HG02571 (cell line): ENCODE data around the gene TMEM187.

Source experiments
- ATAC-seq: cut with Tn5 transposase; IDR thresholded peaks from one replicate; pipeline ENCODE4 v1.9.1; 2021; ENCODE audit warnings: mild to moderate bottlenecking, moderate library complexity; ENCODE audit not compliant: unreplicated experiment

Gene TMEM187

GRCh38 chrX:153953892-153954557, 18.5 kb upstream of the TMEM187 start:
- no peak for ATAC-seq

- no peak for ATAC-seq
Measured at GRCh38 chrX:153954558-153955227, 17.9 kb upstream of the TMEM187 start.

DNA sequence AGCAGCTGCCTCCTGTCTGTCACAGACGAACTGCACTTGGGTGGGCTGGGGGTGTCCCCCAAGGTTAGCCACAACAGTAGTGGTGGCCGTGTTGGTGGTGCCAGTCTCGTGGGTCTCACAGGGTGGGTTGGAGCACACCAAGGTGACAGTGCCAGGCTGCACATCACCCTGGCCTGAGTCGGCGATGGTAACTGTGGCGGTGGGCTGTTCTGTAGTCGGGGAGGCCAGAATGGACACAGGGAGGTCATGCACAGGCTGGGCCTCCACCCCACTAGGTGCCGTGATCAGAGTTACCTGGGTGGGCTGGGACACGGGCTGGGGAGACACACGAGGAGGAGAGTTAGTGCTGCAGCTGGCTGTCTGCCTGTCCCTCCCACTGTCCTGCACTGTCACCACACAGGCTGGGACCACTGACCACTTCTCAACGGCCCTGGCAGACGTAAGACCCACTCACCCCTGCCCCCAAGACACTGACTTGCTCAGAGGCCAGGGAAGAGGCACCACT, 17.3 kb upstream of the TMEM187 start:
- ATAC-seq, result no peak

DNA sequence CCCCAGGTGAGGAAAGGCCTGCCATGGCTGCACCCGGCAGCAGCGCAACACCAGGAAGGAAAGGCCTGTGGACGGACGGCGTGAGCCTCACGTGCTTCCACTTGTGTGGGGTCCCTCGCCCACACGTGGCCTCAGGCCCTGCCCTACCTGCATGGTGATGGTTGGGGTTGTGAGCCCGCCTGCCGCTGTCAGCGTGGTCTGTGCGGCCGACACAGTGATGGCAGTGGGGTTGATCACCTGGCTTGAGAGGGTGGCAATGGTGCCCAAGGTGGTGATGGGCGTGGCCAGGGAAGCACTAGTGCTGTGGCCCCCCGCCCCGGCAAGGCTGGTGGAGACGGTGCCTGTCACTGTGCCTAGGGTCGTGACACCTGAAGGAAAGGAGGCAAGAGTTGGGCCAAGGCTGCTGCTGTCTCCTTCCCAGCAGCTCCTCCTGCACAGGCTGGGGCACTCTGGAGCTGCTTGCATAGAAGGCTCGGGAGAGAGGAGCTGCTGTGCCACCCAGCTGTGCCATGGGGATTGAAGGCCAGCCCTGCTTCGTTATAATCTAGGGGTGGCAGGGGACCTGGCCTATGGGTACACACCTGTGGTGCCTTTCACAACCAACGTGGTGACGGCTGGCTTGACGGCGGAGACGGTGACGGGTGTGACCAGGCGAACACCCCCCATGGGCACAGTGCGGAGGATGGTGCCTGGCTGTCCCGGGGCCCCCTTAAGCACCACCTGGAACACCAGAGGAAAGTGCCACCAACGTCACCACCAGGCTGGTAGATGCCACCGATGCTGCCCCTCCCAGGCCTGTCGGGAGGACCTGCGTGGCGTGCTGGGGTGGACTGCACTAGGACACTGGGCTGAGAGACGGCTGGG, 16.3 kb upstream of the TMEM187 start:
- no peak for ATAC-seq

GRCh38 chrX:153957224-153957623, 15.3 kb upstream of the TMEM187 start:
- ATAC-seq, result no peak

GRCh38 chrX:153958605-153959004, 13.9 kb upstream of the TMEM187 start:
- no peak for ATAC-seq

GRCh38 chrX:153959649-153960048, 12.9 kb upstream of the TMEM187 start:
- no peak for ATAC-seq

- ATAC-seq, result no peak
Measured at GRCh38 chrX:153960077-153960476, 12.5 kb upstream of the TMEM187 start.

- no peak for ATAC-seq
Measured at GRCh38 chrX:153960786-153961185, 11.8 kb upstream of the TMEM187 start.

- no peak for ATAC-seq
Measured at GRCh38 chrX:153961292-153961691, 11.3 kb upstream of the TMEM187 start.

DNA sequence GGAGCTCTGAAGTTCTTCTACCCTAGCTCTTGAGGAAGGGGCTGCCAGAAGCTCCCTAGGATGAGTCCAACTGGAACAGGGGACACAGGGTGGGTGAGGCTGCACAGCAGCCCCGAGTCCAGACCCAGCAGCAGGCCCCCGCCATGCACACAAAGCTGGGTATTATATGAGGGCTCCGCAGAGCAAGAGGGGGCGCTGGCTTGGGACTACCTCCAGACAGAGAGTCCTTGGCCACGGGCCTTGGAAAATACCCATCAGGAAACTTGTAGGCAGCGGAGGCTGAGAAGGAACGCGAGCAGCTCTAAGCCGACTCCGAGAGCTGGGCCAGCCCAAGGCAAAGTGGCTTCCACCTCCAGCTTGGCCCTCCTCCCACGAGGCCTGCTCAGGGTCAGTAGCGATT, 9.0 kb upstream of the TMEM187 start:
- no peak for ATAC-seq

GRCh38 chrX:153964105-153964504, 8.4 kb upstream of the TMEM187 start:
- ATAC-seq, result no peak

DNA sequence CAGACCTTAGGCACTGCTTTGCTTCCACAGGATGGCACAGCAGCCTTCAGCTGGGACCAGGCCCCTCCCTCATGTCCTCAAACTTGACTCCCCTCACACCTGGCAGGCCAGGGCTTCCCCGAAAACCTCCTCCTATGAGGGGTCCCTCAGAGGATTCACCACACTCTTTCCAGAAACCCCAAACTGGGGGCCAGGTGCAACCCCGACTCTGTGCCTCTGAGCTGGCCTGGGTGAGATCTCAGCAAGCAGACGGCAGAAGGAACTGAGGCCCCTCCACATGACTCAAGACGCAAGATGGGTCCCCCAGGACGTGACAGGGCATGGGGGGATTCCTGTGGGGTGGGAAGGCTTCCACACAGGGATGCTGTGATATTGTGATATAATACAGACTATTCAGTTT, 7.1 kb upstream of the TMEM187 start:
- ATAC-seq, result no peak

- ATAC-seq, result no peak
Measured at GRCh38 chrX:153966283-153966688, 6.3 kb upstream of the TMEM187 start.

GRCh38 chrX:153966841-153967535, 5.6 kb upstream of the TMEM187 start:
- ATAC-seq, result no peak

DNA sequence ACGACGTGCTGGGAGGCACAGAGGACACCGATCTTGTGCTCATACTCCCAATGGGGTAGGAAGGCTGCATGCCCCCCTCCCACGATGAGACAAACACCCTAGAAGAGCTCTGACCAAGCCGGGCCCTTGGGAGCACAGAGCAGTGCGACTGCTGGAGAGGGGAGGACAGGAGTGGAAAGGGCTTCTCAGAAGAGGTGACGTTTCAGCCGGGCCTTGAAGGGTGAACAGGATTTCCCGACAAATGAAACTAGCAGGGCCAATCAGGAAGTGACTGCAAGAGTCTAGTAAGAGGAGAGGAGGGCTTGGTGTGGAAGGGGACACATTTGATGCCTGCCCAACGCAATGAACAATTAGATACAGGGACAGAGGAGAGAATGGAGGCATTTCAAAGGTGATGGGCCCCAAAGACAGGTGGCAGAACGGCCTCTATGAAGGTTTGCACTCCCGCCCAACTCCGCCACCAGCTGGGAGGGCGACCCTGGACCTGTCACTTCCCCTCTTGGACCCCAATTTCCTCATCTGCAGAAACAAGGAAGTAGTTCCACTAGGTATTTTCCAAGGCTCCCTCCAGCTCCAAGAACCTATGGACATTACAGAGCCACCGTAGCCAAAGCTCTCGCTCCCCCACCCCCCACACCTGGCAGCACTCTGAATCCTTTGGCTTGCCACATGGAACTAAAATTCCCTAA, 4.9 kb upstream of the TMEM187 start:
- no peak for ATAC-seq

DNA sequence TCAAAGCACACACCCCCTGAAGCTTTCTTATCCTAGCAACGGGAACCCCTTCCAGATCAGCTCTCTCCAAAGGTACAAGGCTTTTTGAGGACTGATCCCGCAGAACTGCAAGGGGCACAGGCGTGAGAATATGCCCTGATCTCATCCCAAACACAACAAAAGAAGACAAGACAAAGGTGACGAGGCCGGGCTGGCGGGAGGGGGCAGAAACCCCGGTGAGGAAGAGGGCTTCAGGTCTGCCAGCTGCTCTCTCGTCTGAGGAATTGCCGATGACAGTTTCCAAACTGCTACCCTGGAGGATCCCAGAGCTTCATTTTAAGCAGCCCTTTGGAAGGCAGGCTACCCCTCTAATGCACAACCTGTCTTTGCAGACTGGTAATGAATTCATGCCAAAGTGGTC, 4.3 kb upstream of the TMEM187 start:
- ATAC-seq, result no peak

- ATAC-seq, result no peak
Measured at GRCh38 chrX:153968754-153969124, 3.8 kb upstream of the TMEM187 start.

DNA sequence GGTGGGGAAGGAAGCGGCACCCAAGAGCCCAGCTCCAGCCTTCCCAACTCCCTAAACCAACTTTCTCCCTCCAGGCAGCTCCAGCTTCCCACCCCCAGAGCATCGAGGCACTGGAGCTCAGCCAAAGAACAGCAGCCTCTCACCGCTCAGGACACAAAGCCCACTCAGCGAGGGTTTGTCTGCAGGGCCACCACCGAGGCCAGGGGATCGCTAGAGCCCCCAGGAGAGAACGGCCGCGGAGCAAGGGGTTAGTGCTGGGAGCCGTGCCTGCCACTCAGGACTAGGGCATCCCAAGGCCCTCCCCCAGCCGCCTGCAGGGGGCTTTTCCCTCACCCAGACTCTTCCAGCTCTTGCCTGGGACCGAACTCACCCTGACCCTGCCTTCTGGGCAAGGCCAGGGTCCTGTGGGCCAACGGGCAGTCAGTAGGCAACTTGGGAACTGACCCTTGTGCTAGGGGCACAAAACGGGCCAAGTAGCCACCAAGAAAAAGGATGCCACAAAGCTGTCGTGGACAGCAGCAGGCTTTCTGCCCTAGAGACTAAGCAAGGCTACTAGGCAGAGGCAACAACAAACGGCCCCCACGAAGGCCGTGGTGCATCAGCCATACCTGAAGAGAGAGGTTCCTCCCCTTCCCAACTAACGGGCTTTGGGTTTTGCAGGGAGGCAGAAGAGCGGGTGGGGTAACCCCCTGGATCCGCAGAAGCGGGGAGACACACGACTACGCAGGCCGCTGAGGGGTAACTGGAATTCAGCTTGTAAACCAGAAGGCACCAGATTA, 3.2 kb upstream of the TMEM187 start:
- no peak for ATAC-seq

DNA sequence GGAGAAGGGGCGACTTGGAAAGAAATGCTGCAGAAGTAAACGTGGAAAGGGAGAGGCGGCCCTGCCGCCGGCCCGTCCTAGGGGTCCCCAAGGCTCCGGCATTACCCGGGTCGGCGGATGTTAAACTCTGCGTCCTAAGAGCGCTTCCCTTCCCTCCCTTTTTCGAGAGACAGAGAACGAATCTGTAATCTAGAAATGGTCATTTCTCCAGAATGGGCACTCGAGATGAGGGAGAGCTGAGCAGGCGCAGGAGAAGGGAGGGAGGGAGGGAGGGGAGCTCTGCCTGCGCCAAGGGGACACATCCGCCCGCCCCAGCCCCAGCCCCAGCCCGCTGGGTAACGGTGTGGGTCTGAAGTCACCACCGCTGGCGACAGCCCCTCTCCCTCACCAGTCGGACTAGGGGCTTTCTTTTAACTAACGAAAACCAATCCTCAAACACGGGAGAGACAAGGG, 2.6 kb upstream of the TMEM187 start:
- ATAC-seq, result no peak
